NCI-H1436 (cell line): ENCODE measurements around the gene HAUS5.

ENCODE experiments used
- DNase-seq: peaks from one replicate; lab custom pipeline; 2025; lab: John Stamatoyannopoulos, UW

Gene HAUS5

DNA sequence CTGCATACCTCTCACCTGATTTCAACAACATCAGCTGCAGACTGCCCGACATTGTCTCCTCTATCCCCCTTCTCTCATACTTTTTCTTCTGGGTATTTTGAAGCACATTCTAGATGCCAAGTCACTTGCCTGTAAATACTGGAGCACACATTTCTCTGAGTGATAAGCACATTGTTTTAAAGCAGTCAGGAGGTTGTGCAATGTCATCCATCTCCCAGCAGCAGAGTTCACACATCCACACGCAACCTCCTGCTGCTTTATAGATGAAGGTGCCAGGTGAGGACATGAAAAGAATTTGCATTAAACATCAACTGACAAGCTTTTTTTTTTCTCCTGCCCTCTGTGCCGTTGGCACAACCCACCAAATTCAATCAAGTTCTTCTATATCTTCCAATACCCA, 59.3 kb downstream of the HAUS5 start:
- DNase-seq: no peak

- DNase-seq: peak; percentile 9
These were observed 60.7 kb downstream of the HAUS5 start for GRCh38 chr19:35673121-35673804.
